Body of pancreas (tissue), 4 donors: ENCODE results near the gene PIGR. TPM values are rescaled to one million over a fixed set of nuclear protein-coding genes. Genes with fewer than 3 reads are reported as not detected.

Experiments used
- ATAC-seq: fragments of 150-250 bp; one replicate; pipeline ENCODE4 v1.9.1; 2016
- DNase-seq, 4 donors: peaks; one replicate each; pipeline ENCODE4 v3.0.0-alpha.2; 2019
- H3K27ac ChIP-seq, 4 donors: fragments of 200-600 bp; sonication (generic); 1 replicate in 3 of 4; 2 replicates in 1 of 4; pipeline versions ENCODE4 v1.5.1 to v1.6.1; 2016 to 2019; ENCODE audit warnings: mild to moderate bottlenecking in 1 of 4, mixed read lengths in 1 of 4, moderate library complexity in 1 of 4
- H3K27me3 ChIP-seq, 2 donors: fragments of 200-600 bp; sonication (generic); one replicate each; pipeline ENCODE4 v1.6.0; 2016; ENCODE audit warnings: mild to moderate bottlenecking in 1 of 2
- H3K36me3 ChIP-seq, 2 donors: fragments of 200-600 bp; sonication (generic); replicated peaks in 1 of 2; 2 replicates each; pipeline ENCODE4 v1.5.1; 2016; ENCODE audit warnings: low read depth in 2 of 2; ENCODE audit not compliant: insufficient read depth in 1 of 2
- H3K4me1 ChIP-seq: fragments of 200-600 bp; sonication (generic); one replicate; pipeline ENCODE4 v1.6.0; 2016
- H3K4me3 ChIP-seq, 2 donors: fragments of 200-600 bp; sonication (generic); 1 replicate in 1 of 2; 2 replicates in 1 of 2; pipeline ENCODE4 v1.5.1; 2016 to 2019
- H3K9me3 ChIP-seq, 3 donors: fragments of 200-600 bp; sonication (generic); 1 replicate in 2 of 3; 2 replicates in 1 of 3; pipeline ENCODE4 v1.5.1; 2016
- CTCF ChIP-seq, 7 experiments: fragments of 450-650 bp in 4 of 7; fragments of 200-600 bp in 3 of 7; sonication (generic) in 3 of 7; IDR thresholded peaks; one replicate each; pipeline ENCODE4 v1.5.1; 2016 to 2019; ENCODE audit warnings: antibody characterized with exemption in 7 of 7
- POLR2A ChIP-seq, 3 donors: fragments of 450-650 bp; IDR thresholded peaks; one replicate each; pipeline ENCODE4 v1.6.1; 2016; ENCODE audit warnings: antibody characterized with exemption in 3 of 3, mild to moderate bottlenecking in 2 of 3
- WGBS, 2 donors: methylation state at CpG; one replicate each; pipeline ENCODE4 v1.1.5; 2017; 5-methylcytosine and 5-hydroxymethylcytosine counted together
- intact Hi-C: fragments of 100-400 bp; cut with DNase I; formaldehyde crosslinking; loops from one replicate; pipeline ENCODE4 v1.15.1; 2023
- total RNA-seq, 2 donors: library from RNA; depleted of rRNA; stranded (reverse); fragments of >200 nt; gene quantifications; one replicate each; pipeline ENCODE4 v1.1.0, GENCODE V29; 2016

PIGR gene
- total RNA-seq, 2 donors from 2014 or later: 14.8 to 45.1 TPM

GRCh38 chr1:206898089-206898914, 48.0 kb downstream of the PIGR start:
- Histone ChIP-seq H3K27ac (no peak overlapping the region), H3K9me3 (no peaks in the 10 kb centered on the region), H3K36me3 (no peaks in the 10 kb centered on the region), H3K4me1 (peaks cover 10% of the 10 kb centered on the region), H3K4me3 (no peak overlapping the region), H3K27me3 (no peaks in the 10 kb centered on the region)
- ATAC-seq: no peak
- no peak for DNase-seq
- intact Hi-C loops: no loop called here
- WGBS, 2 donors: 69 to 73% methylated on average over 11 of the region's 11 CpGs
- no peak for TF ChIP-seq CTCF (IDR thresholded peaks at IDR 0.05)
- TF ChIP-seq POLR2A (IDR thresholded peaks at IDR 0.05): no peak

- DNase-seq (no peak), ATAC-seq (no peak)
- Histone ChIP-seq H3K9me3 (no peaks in the 10 kb centered on the region), H3K27me3 (no peaks in the 10 kb centered on the region), H3K36me3 (no peaks in the 10 kb centered on the region), H3K4me3 (no peak within 1 kb of the TSS), H3K4me1 (peaks cover 10% of the 10 kb centered on the region), H3K27ac (no peak within 1 kb of the TSS)
- TF ChIP-seq CTCF (IDR thresholded peaks at IDR 0.05) (no peak), POLR2A (IDR thresholded peaks at IDR 0.05) (no peak)
- WGBS, 2 donors: 63 to 77% methylated on average over 4 of the region's 4 CpGs
- intact Hi-C loops: no loop called here
These were observed 49.1 kb downstream of the PIGR start, which contains the start of gene IL24 for GRCh38 chr1:206897175-206897574. IL24 (plus strand) TSS chr1:206897443; CDS start chr1:206897833, 390 bp downstream.

GRCh38 chr1:206896261-206896660, 50.0 kb downstream of the PIGR start:
- H3K27ac ChIP-seq: no peak overlapping the region
- H3K36me3 ChIP-seq: no peaks in the 10 kb centered on the region
- H3K4me3 ChIP-seq: no peak overlapping the region
- ATAC-seq (peak; percentile 8), DNase-seq (no peak)
- H3K4me1 ChIP-seq: peaks cover 10% of the 10 kb centered on the region
- WGBS, 2 donors: 77 to 86% methylated on average over 3 of the region's 3 CpGs
- H3K9me3 ChIP-seq: no peaks in the 10 kb centered on the region
- intact Hi-C loops: no loop called here
- H3K27me3 ChIP-seq: no peaks in the 10 kb centered on the region
- TF ChIP-seq POLR2A (IDR thresholded peaks at IDR 0.05) (no peak), CTCF (IDR thresholded peaks at IDR 0.05) (no peak)

DNA sequence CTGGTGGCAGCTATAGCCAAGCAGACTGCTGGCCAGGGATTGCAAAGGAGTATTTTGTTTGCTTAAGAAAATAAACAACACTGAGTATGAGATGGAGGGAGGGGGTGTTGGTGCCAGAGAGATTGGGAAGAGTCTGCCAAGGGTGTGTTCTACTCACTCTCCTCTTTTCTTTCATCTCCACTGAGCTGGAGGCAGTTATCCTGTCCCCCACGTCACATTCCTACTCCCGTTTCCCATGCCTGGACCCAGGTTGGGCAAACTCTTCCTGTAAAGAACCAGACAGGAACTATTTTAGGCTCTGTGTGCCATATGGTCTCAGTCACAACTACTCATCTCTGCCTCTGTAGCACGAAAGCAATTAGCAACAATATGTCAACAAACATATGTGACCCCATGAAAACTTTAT, 50.4 kb downstream of the PIGR start:
- WGBS, 2 donors: 42 to 54% methylated on average over 3 of the region's 3 CpGs
- DNase-seq (peak in 1 of 4 donors; percentile 13), ATAC-seq (peak; percentile 41)
- intact Hi-C loops: no loop called here
- Histone ChIP-seq H3K4me3 (no peak overlapping the region), H3K36me3 (no peaks in the 10 kb centered on the region), H3K4me1 (peaks cover 12% of the 10 kb centered on the region), H3K27ac (no peak overlapping the region), H3K9me3 (no peaks in the 10 kb centered on the region), H3K27me3 (no peaks in the 10 kb centered on the region)
- TF ChIP-seq CTCF (IDR thresholded peaks at IDR 0.05) (no peak), POLR2A (IDR thresholded peaks at IDR 0.05) (no peak)

DNA sequence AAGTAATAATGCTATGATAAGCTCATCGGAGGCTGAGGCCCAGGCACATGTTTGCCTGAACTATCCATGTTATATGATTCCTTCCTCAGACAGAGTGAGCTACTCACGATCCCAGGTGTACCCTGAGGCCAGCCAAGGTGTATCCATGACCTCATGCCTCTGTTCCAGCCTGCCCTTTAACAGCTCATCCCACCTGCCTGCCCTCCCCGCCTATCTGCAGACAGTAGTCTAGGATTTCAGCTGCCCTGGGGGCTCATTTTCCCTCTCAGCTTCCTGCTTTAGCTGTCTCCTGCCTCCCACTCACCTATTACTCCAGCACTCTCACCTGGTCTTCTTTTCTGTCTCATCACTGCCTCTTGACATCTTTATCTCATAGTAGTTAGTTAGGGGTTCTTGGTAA, 50.9 kb downstream of the PIGR start:
- no peak overlapping the region for H3K27ac ChIP-seq
- H3K36me3 ChIP-seq: no peaks in the 10 kb centered on the region
- WGBS, 2 donors: 54 to 59% methylated on average over 3 of the region's 3 CpGs
- ATAC-seq: no peak
- no peaks in the 10 kb centered on the region for H3K27me3 ChIP-seq
- no peak for TF ChIP-seq POLR2A (IDR thresholded peaks at IDR 0.05)
- intact Hi-C loops: no loop called here
- peaks cover 17% of the 10 kb centered on the region for H3K4me1 ChIP-seq
- H3K9me3 ChIP-seq: no peaks in the 10 kb centered on the region
- H3K4me3 ChIP-seq: no peak overlapping the region
- DNase-seq: no peak
